GM20000 (cell line): ENCODE results near the gene MZT1.
A peak's percentile ranks its signal among the peaks of the same experiment; 100 is the strongest.

Experiments
- DNase-seq: peaks from one replicate; pipeline ENCODE4 v3.0.0; 2012; ENCODE audit warnings: low spot score
- CTCF ChIP-seq: IDR thresholded peaks from 2 replicates; pipeline ENCODE4 v1.5.1; 2012; ENCODE audit warnings: mild to moderate bottlenecking, control low read depth; ENCODE audit errors: extremely low read depth, missing control alignments

Gene MZT1

GRCh38 chr13:72727417-72728289, at the start of gene MZT1, which contains the start of gene BORA:
MZT1 (minus strand) TSS chr13:72727629; CDS start chr13:72727602, 27 bp downstream.
BORA (plus strand) TSS chr13:72727923; CDS start chr13:72728941, 1,018 bp downstream.
- peak; percentile 91 for DNase-seq

GRCh38 chr13:72774019-72774418, 46.6 kb upstream of the MZT1 start:
- no peak for DNase-seq
- TF ChIP-seq CTCF = no peak

More at GRCh38 chr13:72727417-72728289, at the start of gene MZT1, which contains the start of gene BORA:
- no peak for TF ChIP-seq CTCF

- no peak for TF ChIP-seq CTCF
These were observed 36.0 kb upstream of the MZT1 start for GRCh38 chr13:72763411-72763810.

GRCh38 chr13:72760189-72760588, 32.8 kb upstream of the MZT1 start:
- DNase-seq = no peak
- TF ChIP-seq CTCF = no peak

More at GRCh38 chr13:72763411-72763810, 36.0 kb upstream of the MZT1 start:
- DNase-seq = no peak

GRCh38 chr13:72757792-72758535, 30.5 kb upstream of the MZT1 start:
- DNase-seq = no peak
- no peak for TF ChIP-seq CTCF

- TF ChIP-seq CTCF = no peak
- no peak for DNase-seq
These were observed 26.7 kb upstream of the MZT1 start for GRCh38 chr13:72754111-72754510.

GRCh38 chr13:72751220-72751619, 23.8 kb upstream of the MZT1 start:
- DNase-seq = no peak
- TF ChIP-seq CTCF = no peak
